GM12875 (cell line): Measurements from ENCODE around the gene S100PBP.

ENCODE experiments used
- H3K4me3 ChIP-seq: one replicate; pipeline ENCODE4 v1.5.1; 2011; ENCODE audit warnings: low read depth, low read length, control low read depth
- CTCF ChIP-seq: IDR thresholded peaks from 2 replicates; pipeline ENCODE4 v1.5.1; 2011; ENCODE audit warnings: low read depth, mild to moderate bottlenecking, control low read depth, inconsistent platforms, low read length, moderate library complexity, borderline replicate concordance; ENCODE audit not compliant: insufficient read depth

S100PBP gene

GRCh38 chr1:32894681-32895080 is 77.2 kb downstream of the S100PBP start:
- H3K4me3 ChIP-seq = no peak overlapping the region
- TF ChIP-seq CTCF = no peak

GRCh38 chr1:32895325-32896215 is 78.1 kb downstream of the S100PBP start:
- TF ChIP-seq CTCF = no peak
- H3K4me3 ChIP-seq = no peak overlapping the region

- TF ChIP-seq CTCF = no peak
- no peak overlapping the region for H3K4me3 ChIP-seq
Measured at GRCh38 chr1:32896451-32896850, 79.0 kb downstream of the S100PBP start.

GRCh38 chr1:32897082-32898049 is 79.9 kb downstream of the S100PBP start:
- no peak overlapping the region for H3K4me3 ChIP-seq
- TF ChIP-seq CTCF = no peak

GRCh38 chr1:32898056-32898455 is 80.6 kb downstream of the S100PBP start:
- no peak overlapping the region for H3K4me3 ChIP-seq
- TF ChIP-seq CTCF = no peak

- no peak for TF ChIP-seq CTCF
Measured at GRCh38 chr1:32898958-32899357, 81.5 kb downstream of the S100PBP start.

More at GRCh38 chr1:32898958-32899357, 81.5 kb downstream of the S100PBP start:
- H3K4me3 ChIP-seq = no peak overlapping the region
